ENCODE data around the gene REC8.
A peak's percentile ranks its signal among the peaks of the same experiment; 100 is the strongest.
"Not testable (repeated sequence)": the region's sequence is repeated elsewhere in the genome, so short reads cannot be mapped to it uniquely, and the experiment has no call there.

The REC8 gene

DNA sequence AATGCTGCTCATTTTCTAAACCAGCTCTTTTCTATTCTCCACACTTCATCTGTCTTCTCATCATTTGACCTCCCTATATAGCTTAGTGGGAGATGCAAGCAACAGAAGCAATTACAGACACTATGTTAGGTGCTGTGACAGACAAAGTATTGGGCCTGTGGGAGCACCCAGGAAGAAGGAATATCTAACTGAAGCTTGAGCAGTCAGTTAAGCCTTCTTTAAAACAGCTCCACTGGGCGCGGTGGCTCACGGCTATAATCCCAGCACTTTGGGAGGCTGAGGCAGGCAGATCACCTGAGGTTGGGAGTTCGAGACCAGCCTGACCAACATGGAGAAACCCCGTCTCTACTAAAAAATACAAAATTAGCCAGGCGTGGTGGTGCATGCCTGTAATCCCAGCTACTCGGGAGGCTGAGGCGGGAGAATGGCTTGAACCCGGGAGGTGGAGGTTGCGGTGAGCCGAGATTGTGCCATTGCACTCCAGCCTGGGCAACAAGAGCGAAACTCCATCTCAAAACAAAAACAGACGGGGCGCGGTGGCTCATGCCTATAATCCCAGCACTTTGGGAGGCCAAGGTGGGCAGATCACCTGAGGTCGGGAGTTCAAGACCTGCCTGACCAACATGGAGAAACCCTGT, 31.5 kb downstream of the REC8 start:
- H3K4me3 ChIP-seq (ENCODE audit: low read depth, low read length); H3K9me3 ChIP-seq (ENCODE audit: control insufficient read depth, insufficient read depth, low read length); H3K4me1 ChIP-seq (ENCODE audit: control insufficient read depth, insufficient read depth, low read length); H3K27me3 ChIP-seq (ENCODE audit: control insufficient read depth, insufficient read depth, low read length); H3K9ac ChIP-seq (ENCODE audit: low read depth, low read length): not testable (repeated sequence)
- peaks cover 19% of the 10 kb centered on the region for H3K36me3 ChIP-seq (ENCODE audit: control insufficient read depth, insufficient read depth, low read length)

DNA sequence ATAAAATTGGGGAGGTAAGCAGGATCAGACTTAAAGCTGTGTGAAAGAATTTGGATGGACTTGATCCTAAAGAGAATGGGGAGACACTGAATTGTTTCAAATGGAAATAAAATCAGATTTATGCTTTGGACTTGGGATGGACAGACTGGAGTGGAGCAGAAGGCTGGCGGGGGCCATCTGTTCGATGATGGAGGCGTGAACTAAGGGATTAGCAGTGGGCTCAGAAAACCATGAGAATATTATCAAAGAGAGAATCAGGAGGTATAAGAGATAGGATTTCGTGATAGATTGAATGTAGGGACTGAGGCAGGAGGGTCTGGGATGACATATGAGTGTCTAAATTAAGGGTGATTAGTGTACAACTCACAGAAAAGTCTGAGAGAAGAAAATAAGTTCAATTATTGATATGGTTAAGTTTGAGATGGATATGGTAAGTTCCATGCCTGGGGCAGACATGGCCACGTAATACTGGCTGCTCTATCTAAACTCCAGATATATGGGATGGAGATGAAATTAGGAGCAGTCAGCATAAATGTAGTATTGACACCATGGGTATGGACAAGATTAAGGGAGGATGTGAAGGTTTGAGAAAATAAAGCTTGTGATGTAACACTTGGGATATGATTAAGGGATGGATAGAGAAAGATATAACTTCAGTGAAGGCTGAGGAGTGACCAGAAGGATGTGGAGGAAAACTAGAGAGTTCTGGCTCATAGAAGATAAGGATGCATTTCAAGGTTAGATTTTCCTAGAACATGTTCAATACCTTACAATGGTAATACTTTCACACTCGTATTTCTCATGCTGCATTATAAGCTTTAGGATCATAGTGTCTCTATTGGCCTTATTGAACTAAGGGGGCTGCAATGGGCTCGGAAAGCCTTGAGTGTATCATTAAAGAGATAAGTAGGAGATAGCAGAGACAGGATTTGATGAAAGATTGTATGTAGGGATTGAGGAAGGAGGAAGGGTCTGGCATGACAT, 32.6 kb downstream of the REC8 start:
- Histone ChIP-seq H3K9ac (ENCODE audit: low read depth, low read length) (no peak overlapping the region), H3K9me3 (ENCODE audit: control insufficient read depth, insufficient read depth, low read length) (peaks cover 2% of the 10 kb centered on the region), H3K27me3 (ENCODE audit: control insufficient read depth, insufficient read depth, low read length) (no peaks in the 10 kb centered on the region), H3K36me3 (ENCODE audit: control insufficient read depth, insufficient read depth, low read length) (peaks cover 22% of the 10 kb centered on the region), H3K4me1 (ENCODE audit: control insufficient read depth, insufficient read depth, low read length) (no peaks in the 10 kb centered on the region), H3K4me3 (ENCODE audit: low read depth, low read length) (no peak overlapping the region)

DNA sequence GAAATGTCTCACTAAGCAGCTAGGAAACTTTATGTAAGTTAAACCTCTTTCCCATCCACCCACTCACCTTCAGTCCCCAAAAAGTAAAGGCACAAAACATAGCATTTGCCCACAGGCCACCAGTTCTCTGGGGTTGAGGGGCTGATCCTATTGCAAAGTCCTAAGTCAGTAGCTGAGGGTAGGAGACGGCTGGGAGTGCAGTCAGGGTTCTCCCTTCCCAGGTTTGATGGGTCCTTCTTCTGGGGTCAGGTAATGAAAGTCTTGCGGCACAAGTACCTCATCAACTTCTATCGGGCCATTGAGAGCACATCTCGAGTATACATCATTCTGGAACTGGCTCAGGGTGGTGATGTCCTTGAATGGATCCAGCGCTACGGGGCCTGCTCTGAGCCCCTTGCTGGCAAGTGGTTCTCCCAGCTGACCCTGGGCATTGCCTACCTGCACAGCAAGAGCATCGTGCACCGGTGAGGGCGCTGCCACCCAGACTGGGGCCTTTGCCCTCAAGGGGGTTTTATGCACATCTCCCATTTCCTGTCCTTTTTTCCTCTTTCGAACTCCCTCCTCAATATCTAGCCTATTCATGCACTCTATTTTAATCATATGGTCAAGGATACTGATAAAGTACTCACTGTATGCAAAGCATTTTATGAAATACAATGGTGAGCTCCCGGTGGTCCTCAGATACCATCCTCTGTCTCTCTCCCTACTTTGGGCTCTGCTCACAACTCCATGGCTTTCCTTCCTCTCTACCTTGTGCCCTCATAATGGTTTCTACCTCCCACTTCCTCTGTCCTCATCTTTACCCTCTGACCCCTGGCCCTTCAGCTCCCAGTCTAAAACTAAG, 34.6 kb downstream of the REC8 start:
- Histone ChIP-seq H3K36me3 (ENCODE audit: control insufficient read depth, insufficient read depth, low read length) (peaks cover 30% of the 10 kb centered on the region), H3K4me3 (ENCODE audit: low read depth, low read length) (no peak overlapping the region), H3K9ac (ENCODE audit: low read depth, low read length) (no peak overlapping the region)

GRCh38 chr14:24207104-24207551, 35.2 kb downstream of the REC8 start:
- H3K36me3 ChIP-seq (ENCODE audit: control insufficient read depth, insufficient read depth, low read length), result peaks cover 27% of the 10 kb centered on the region
- no peaks in the 10 kb centered on the region for H3K9me3 ChIP-seq (ENCODE audit: control insufficient read depth, insufficient read depth, low read length)
- no peak overlapping the region for H3K4me3 ChIP-seq (ENCODE audit: low read depth, low read length)
- no peaks in the 10 kb centered on the region for H3K27me3 ChIP-seq (ENCODE audit: control insufficient read depth, insufficient read depth, low read length)
- no peak overlapping the region for H3K9ac ChIP-seq (ENCODE audit: low read depth, low read length)
- H3K4me1 ChIP-seq (ENCODE audit: control insufficient read depth, insufficient read depth, low read length), result no peaks in the 10 kb centered on the region

More for the DNA sequence above, 34.6 kb downstream of the REC8 start:
- H3K9me3 ChIP-seq (ENCODE audit: control insufficient read depth, insufficient read depth, low read length), result no peaks in the 10 kb centered on the region
- H3K27me3 ChIP-seq (ENCODE audit: control insufficient read depth, insufficient read depth, low read length), result no peaks in the 10 kb centered on the region
- H3K4me1 ChIP-seq (ENCODE audit: control insufficient read depth, insufficient read depth, low read length), result no peaks in the 10 kb centered on the region

- H3K9me3 ChIP-seq (ENCODE audit: control insufficient read depth, insufficient read depth, low read length), result no peaks in the 10 kb centered on the region
- no peaks in the 10 kb centered on the region for H3K4me1 ChIP-seq (ENCODE audit: control insufficient read depth, insufficient read depth, low read length)
- H3K36me3 ChIP-seq (ENCODE audit: control insufficient read depth, insufficient read depth, low read length), result peaks cover 27% of the 10 kb centered on the region
- no peak overlapping the region for H3K9ac ChIP-seq (ENCODE audit: low read depth, low read length)
- H3K27me3 ChIP-seq (ENCODE audit: control insufficient read depth, insufficient read depth, low read length), result no peaks in the 10 kb centered on the region
- H3K4me3 ChIP-seq (ENCODE audit: low read depth, low read length), result no peak overlapping the region
Measured at GRCh38 chr14:24207625-24208024, 35.7 kb downstream of the REC8 start.

DNA sequence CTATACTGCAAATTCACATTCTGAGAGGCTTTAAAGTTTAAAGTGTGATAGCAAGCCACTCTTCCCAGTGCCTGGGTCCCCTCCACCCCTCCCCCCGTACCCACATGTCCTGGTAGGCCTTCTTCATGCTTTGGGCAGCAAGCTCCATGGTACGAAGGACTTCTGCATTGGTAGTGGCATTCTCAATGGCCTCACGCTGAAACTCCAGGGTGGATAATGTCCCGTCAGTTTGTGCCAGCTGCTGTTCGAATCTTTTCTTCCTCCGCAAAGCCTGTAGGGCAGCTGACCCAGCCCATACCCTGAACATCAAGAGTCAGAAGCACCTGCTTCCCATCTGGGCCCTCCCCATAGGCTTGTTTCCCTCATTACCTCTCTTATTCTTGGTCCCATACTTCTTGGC, 39.4 kb downstream of the REC8 start:
- peaks cover 32% of the 10 kb centered on the region for H3K36me3 ChIP-seq (ENCODE audit: control insufficient read depth, insufficient read depth, low read length)

GRCh38 chr14:24212924-24213865, 41.3 kb downstream of the REC8 start, which contains the start of gene CHMP4A:
Gene CHMP4A, minus strand, starts transcription at chr14:24213488. Its CDS starts 49 bp downstream, at chr14:24213439.
- Histone ChIP-seq H3K27me3 (ENCODE audit: control insufficient read depth, insufficient read depth, low read length) (no peaks in the 10 kb centered on the region), H3K4me1 (ENCODE audit: control insufficient read depth, insufficient read depth, low read length) (peaks cover 5% of the 10 kb centered on the region), H3K9ac (ENCODE audit: low read depth, low read length) (peak within 1 kb of the TSS; percentile 91), H3K4me3 (ENCODE audit: low read depth, low read length) (peak within 1 kb of the TSS; percentile 94), H3K9me3 (ENCODE audit: control insufficient read depth, insufficient read depth, low read length) (no peaks in the 10 kb centered on the region), H3K36me3 (ENCODE audit: control insufficient read depth, insufficient read depth, low read length) (peaks cover 25% of the 10 kb centered on the region)

More for the DNA sequence above, 39.4 kb downstream of the REC8 start:
- no peak overlapping the region for H3K4me3 ChIP-seq (ENCODE audit: low read depth, low read length)
- H3K9ac ChIP-seq (ENCODE audit: low read depth, low read length), result no peak overlapping the region
- H3K4me1 ChIP-seq (ENCODE audit: control insufficient read depth, insufficient read depth, low read length), result peaks cover 5% of the 10 kb centered on the region
- H3K27me3 ChIP-seq (ENCODE audit: control insufficient read depth, insufficient read depth, low read length), result no peaks in the 10 kb centered on the region
- no peaks in the 10 kb centered on the region for H3K9me3 ChIP-seq (ENCODE audit: control insufficient read depth, insufficient read depth, low read length)

- peaks cover 27% of the 10 kb centered on the region for H3K36me3 ChIP-seq (ENCODE audit: control insufficient read depth, insufficient read depth, low read length)
- H3K9ac ChIP-seq (ENCODE audit: low read depth, low read length), result no peak overlapping the region
- H3K4me3 ChIP-seq (ENCODE audit: low read depth, low read length), result peak overlapping the region; percentile 94
- H3K4me1 ChIP-seq (ENCODE audit: control insufficient read depth, insufficient read depth, low read length), result peaks cover 5% of the 10 kb centered on the region
- H3K27me3 ChIP-seq (ENCODE audit: control insufficient read depth, insufficient read depth, low read length), result no peaks in the 10 kb centered on the region
- H3K9me3 ChIP-seq (ENCODE audit: control insufficient read depth, insufficient read depth, low read length), result no peaks in the 10 kb centered on the region
Measured at GRCh38 chr14:24213866-24214662, 42.2 kb downstream of the REC8 start.

DNA sequence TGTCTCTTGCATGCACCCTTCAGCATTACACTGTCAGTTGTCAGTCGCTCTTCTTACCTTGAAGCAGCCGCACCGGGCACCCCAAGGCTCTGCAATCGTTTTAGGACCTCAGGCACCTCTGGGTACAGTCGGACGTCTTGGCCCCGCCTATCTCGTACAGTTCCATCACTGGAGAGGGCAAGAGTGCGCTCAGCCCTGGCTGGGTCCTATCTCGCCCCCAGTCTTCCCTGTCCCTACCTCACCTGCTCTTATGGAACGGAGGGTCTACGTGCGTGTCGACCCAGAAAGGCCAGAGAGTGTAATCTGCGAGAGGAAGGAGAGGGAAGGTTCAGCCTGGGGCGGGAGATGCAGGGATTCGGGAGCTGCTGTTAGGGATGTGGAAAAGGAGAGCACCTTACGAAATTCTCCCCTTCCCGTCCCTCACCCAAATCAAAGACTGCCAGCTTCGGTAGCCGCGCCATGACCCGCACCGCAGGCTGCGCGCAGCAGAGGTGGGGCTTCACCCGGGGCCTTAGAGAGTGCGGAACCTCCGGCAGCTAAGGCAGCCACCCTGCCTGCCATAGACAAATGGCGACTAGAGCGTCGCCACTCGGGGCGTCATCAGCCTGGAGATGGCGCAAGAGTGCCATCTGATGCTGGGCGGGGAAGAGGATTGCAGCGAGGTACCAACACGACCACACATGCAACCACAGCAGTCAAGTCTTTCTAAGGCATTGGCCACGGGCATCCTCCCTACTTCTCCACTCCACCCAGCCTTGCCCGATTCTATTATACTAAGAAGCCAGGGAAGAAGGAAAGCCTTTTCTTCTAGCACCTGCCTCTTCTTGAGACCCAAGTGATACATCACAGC, 43.8 kb downstream of the REC8 start, which contains the start of gene MDP1:
TSS of gene MDP1 (minus strand) at position 572 of the 850 bp plus-strand sequence. CDS start at position 461, 111 bp downstream.
- peak within 1 kb of the TSS; percentile 98 for H3K4me3 ChIP-seq (ENCODE audit: low read depth, low read length)
- no peaks in the 10 kb centered on the region for H3K27me3 ChIP-seq (ENCODE audit: control insufficient read depth, insufficient read depth, low read length)
- peaks cover 12% of the 10 kb centered on the region for H3K36me3 ChIP-seq (ENCODE audit: control insufficient read depth, insufficient read depth, low read length)
- H3K9me3 ChIP-seq (ENCODE audit: control insufficient read depth, insufficient read depth, low read length), result no peaks in the 10 kb centered on the region
- peak within 1 kb of the TSS; percentile 96 for H3K9ac ChIP-seq (ENCODE audit: low read depth, low read length)
- peaks cover 5% of the 10 kb centered on the region for H3K4me1 ChIP-seq (ENCODE audit: control insufficient read depth, insufficient read depth, low read length)
